Keratinocyte (primary cell): ENCODE results near the gene HERC2. TPM values are rescaled to one million over a fixed set of nuclear protein-coding genes. Genes with fewer than 3 reads are reported as not detected.

Source experiments
- DNase-seq: peaks from one replicate; pipeline ENCODE4 v3.0.0-alpha.2; 2011; ENCODE audit warnings: low read depth, missing footprints, low spot score
- FAIRE-seq: peaks from 2 replicates; lab custom pipeline; 2011; peaks lifted over from hg19 to GRCh38; lab: Jason Lieb, UNC
- H2AFZ ChIP-seq: 2 replicates; pipeline ENCODE4 v1.6.0; 2012; ENCODE audit warnings: low read length, control low read depth, inconsistent platforms; ENCODE audit not compliant: control insufficient read depth
- H3K27ac ChIP-seq: 2 replicates; pipeline ENCODE4 v1.5.1; 2011; ENCODE audit warnings: low read length; ENCODE audit not compliant: control insufficient read depth, insufficient read depth
- H3K27me3 ChIP-seq: 3 replicates; pipeline ENCODE4 v1.6.0; 2011; ENCODE audit warnings: low read length; ENCODE audit not compliant: control insufficient read depth, insufficient read depth; ENCODE audit errors: extremely low read depth
- H3K36me3 ChIP-seq, 2 experiments: 2 replicates in 1 of 2; 3 replicates in 1 of 2; pipeline ENCODE4 v1.5.1; 2011; ENCODE audit warnings: low read length in 2 of 2, mild to moderate bottlenecking in 1 of 2; ENCODE audit not compliant: control insufficient read depth in 2 of 2, insufficient read depth in 2 of 2; ENCODE audit errors: extremely low read depth in 1 of 2
- H3K4me1 ChIP-seq: 3 replicates; pipeline ENCODE4 v1.5.1; 2011; ENCODE audit warnings: low read length; ENCODE audit not compliant: control insufficient read depth, insufficient read depth; ENCODE audit errors: extremely low read depth
- H3K4me2 ChIP-seq: 3 replicates; pipeline ENCODE4 v1.6.0; 2011; ENCODE audit warnings: low read depth, low read length; ENCODE audit not compliant: control insufficient read depth, insufficient read depth; ENCODE audit errors: extremely low read depth
- H3K4me3 ChIP-seq, 3 experiments: fragments of 200-600 bp in 1 of 3; sonication (generic) in 1 of 3; 2 replicates in 2 of 3; 3 replicates in 1 of 3; pipeline ENCODE4 v1.5.1; 2011 to 2016; ENCODE audit warnings: low read length in 3 of 3, mild to moderate bottlenecking in 3 of 3, control low read depth in 2 of 3, inconsistent platforms in 1 of 3, low read depth in 1 of 3, mixed read lengths in 1 of 3, mixed run types in 1 of 3, moderate library complexity in 1 of 3; ENCODE audit not compliant: control insufficient read depth in 2 of 3, insufficient read depth in 2 of 3; ENCODE audit errors: extremely low read depth in 1 of 3
- H3K79me2 ChIP-seq: 2 replicates; pipeline ENCODE4 v1.6.0; 2012; ENCODE audit warnings: low read length; ENCODE audit not compliant: control insufficient read depth, insufficient read depth
- H3K9ac ChIP-seq: 3 replicates; pipeline ENCODE4 v1.6.0; 2011; ENCODE audit warnings: low read length; ENCODE audit not compliant: control insufficient read depth, insufficient read depth; ENCODE audit errors: extremely low read depth
- H3K9me1 ChIP-seq: 3 replicates; pipeline ENCODE4 v1.6.0; 2011; ENCODE audit warnings: low read length; ENCODE audit not compliant: control insufficient read depth, insufficient read depth; ENCODE audit errors: extremely low read depth
- H3K9me3 ChIP-seq: 2 replicates; pipeline ENCODE4 v1.5.1; 2012; ENCODE audit warnings: low read depth, low read length; ENCODE audit not compliant: control insufficient read depth
- H4K20me1 ChIP-seq: 3 replicates; pipeline ENCODE4 v1.6.0; 2011; ENCODE audit warnings: low read length; ENCODE audit not compliant: control insufficient read depth, insufficient read depth; ENCODE audit errors: extremely low read depth
- CTCF ChIP-seq, 3 experiments: IDR thresholded peaks in 1 of 3; conservative IDR thresholded peaks in 1 of 3; optimal IDR thresholded peaks in 1 of 3; 2 replicates in 2 of 3; 3 replicates in 1 of 3; pipeline versions ENCODE3 to v1.5.1; 2011; ENCODE audit warnings: low read length in 3 of 3, mild to moderate bottlenecking in 3 of 3, moderate library complexity in 2 of 3, control low read depth in 1 of 3, inconsistent platforms in 1 of 3; ENCODE audit not compliant: insufficient read depth in 2 of 3; ENCODE audit errors: extremely low read depth in 1 of 3
- EZH2 ChIP-seq: IDR thresholded peaks from one replicate; pipeline ENCODE4 v1.6.1; 2012; ENCODE audit warnings: inconsistent platforms, mild to moderate bottlenecking, low read length, moderate library complexity
- dilution Hi-C: fragments of 300-500 bp; cut with MboI; formaldehyde crosslinking; loops from one replicate; pipeline ENCODE4 v1.7.0; 2020; ENCODE audit warnings: low sequenced_read_pairs; ENCODE audit not compliant: extremely low pct_ligation_motif_present
- polyA plus RNA-seq, 5 experiments: library from polyadenylated mRNA; depleted of rRNA in 3 of 5; stranded (reverse) in 3 of 5; stranded (forward) in 1 of 5; unstranded in 1 of 5; fragments of >200 nt; gene quantifications; 1 replicate in 1 of 5; 2 replicates in 3 of 5; 3 replicates in 1 of 5; pipeline versions ENCODE4 v1.2.1 to v1.2.3, GENCODE V29; 2011 to 2012; ENCODE audit warnings: missing spikeins in 2 of 5, low read depth in 1 of 5, low replicate concordance in 1 of 5

HERC2 gene
- polyA plus RNA-seq, 1 donor (not counting 4 experiments of a cell fraction or from before 2014, with no cell fraction given), result 12.4 TPM

- FAIRE-seq, result no peak
- Histone ChIP-seq H3K36me3 (no peaks in the 10 kb centered on the region), H3K4me2 (no peak overlapping the region), H4K20me1 (no peaks in the 10 kb centered on the region), H3K27ac (no peak overlapping the region), H3K9me1 (no peaks in the 10 kb centered on the region), H3K4me1 (no peaks in the 10 kb centered on the region), H3K9me3 (no peaks in the 10 kb centered on the region), H3K27me3 (no peaks in the 10 kb centered on the region), H3K4me3 (no peak overlapping the region), H2AFZ (no peak overlapping the region), H3K79me2 (no peaks in the 10 kb centered on the region), H3K9ac (no peak overlapping the region)
- dilution Hi-C loops, result no loop called here
- TF ChIP-seq CTCF (optimal IDR thresholded peaks at IDR 0.05 in 1 of 3, IDR thresholded peaks at IDR 0.05 in 1 of 3, conservative IDR thresholded peaks at IDR 0.05 in 1 of 3; ENCODE audit: extremely low read depth in 1 of 3, insufficient read depth in 2 of 3, low read length in 3 of 3), result no peak
- TF ChIP-seq EZH2, result no peak
- no peak for DNase-seq
Observed at GRCh38 chr15:28085489-28086174, 236.3 kb downstream of the HERC2 start.

GRCh38 chr15:28084547-28084946, 237.4 kb downstream of the HERC2 start:
- no peak overlapping the region for H3K4me2 ChIP-seq
- DNase-seq (no peak), FAIRE-seq (no peak)
- H3K27me3 ChIP-seq, result no peaks in the 10 kb centered on the region
- no peaks in the 10 kb centered on the region for H3K9me1 ChIP-seq
- no peak overlapping the region for H2AFZ ChIP-seq
- no peaks in the 10 kb centered on the region for H3K36me3 ChIP-seq
- dilution Hi-C loops, result no loop called here
- no peaks in the 10 kb centered on the region for H3K4me1 ChIP-seq
- H3K79me2 ChIP-seq, result no peaks in the 10 kb centered on the region
- no peak overlapping the region for H3K27ac ChIP-seq
- no peak overlapping the region for H3K9ac ChIP-seq
- no peak for TF ChIP-seq CTCF (optimal IDR thresholded peaks at IDR 0.05 in 1 of 3, IDR thresholded peaks at IDR 0.05 in 1 of 3, conservative IDR thresholded peaks at IDR 0.05 in 1 of 3; ENCODE audit: extremely low read depth in 1 of 3, insufficient read depth in 2 of 3, low read length in 3 of 3)
- no peak for TF ChIP-seq EZH2
- no peaks in the 10 kb centered on the region for H4K20me1 ChIP-seq
- no peak overlapping the region for H3K4me3 ChIP-seq
- H3K9me3 ChIP-seq, result no peaks in the 10 kb centered on the region
